Ovary (tissue), 9 donors: Measurements from ENCODE around the gene ZMIZ1. TPM values are rescaled to one million over a fixed set of nuclear protein-coding genes. Genes with fewer than 3 reads are reported as not detected.

Experiments
- DNase-seq, 5 donors: peaks; one replicate each; pipeline ENCODE4 v3.0.0-alpha.2; 2019 to 2020
- H3K27ac ChIP-seq, 2 donors: fragments of 200-600 bp; one replicate each; pipeline versions ENCODE4 v1.5.1 to v1.8.0; 2019 to 2022
- H3K27me3 ChIP-seq: fragments of 200-600 bp; one replicate; pipeline ENCODE4 v1.8.0; 2022
- H3K36me3 ChIP-seq: fragments of 200-600 bp; sonication (generic); one replicate; pipeline ENCODE4 v1.5.1; 2019
- H3K4me1 ChIP-seq: one replicate; pipeline ENCODE4 v1.8.1; 2013; ENCODE audit warnings: mild to moderate bottlenecking, moderate library complexity; ENCODE audit not compliant: insufficient read depth
- H3K4me3 ChIP-seq: fragments of 200-600 bp; sonication (generic); one replicate; pipeline ENCODE4 v1.5.1; 2017
- H3K9me3 ChIP-seq, 2 donors: fragments of 200-600 bp in 1 of 2; sonication (generic) in 1 of 2; one replicate each; pipeline versions ENCODE4 v1.5.1 to v1.8.1; 2013 to 2019; ENCODE audit warnings: mild to moderate bottlenecking in 1 of 2, moderate library complexity in 1 of 2
- EP300 ChIP-seq: sonication (generic); formaldehyde crosslinking; IDR thresholded peaks from one replicate; pipeline ENCODE4 v1.6.1; 2017; ENCODE audit warnings: antibody characterized with exemption
- POLR2A ChIP-seq: fragments of 450-650 bp; IDR thresholded peaks from one replicate; pipeline ENCODE4 v1.6.1; 2017; ENCODE audit warnings: antibody characterized with exemption, mild to moderate bottlenecking, moderate library complexity
- WGBS, 3 donors: extraction: QIAGEN DNeasy Blood & Tissue Kit in 1 of 3; methylation state at CpG; one replicate each; pipeline versions ENCODE4 v1.1.5 to v1.1.7; 2013 to 2017; 5-methylcytosine and 5-hydroxymethylcytosine counted together
- intact Hi-C, 4 donors: fragments of 100-400 bp; cut with DNase I; formaldehyde crosslinking; loops; one replicate each; pipeline versions ENCODE4 v1.11.0 to v1.15.1; 2022 to 2023
- polyA plus RNA-seq, 2 donors: library from polyadenylated mRNA; stranded (reverse); fragments of 200-250 nt in 1 of 2; fragments of 350-450 nt in 1 of 2; fragmentation: Illumina TruSeq in 1 of 2; extraction: RNeasy Lipid Tissue Mini Kit (QIAGEN cat#74804) in 1 of 2; gene quantifications; one replicate each; pipeline ENCODE4 v1.2.3, GENCODE V29; 2013 to 2014
- total RNA-seq, 7 donors: library from RNA; depleted of rRNA in 2 of 7; stranded (reverse); fragments of >200 nt in 2 of 7; fragmentation: NEBNext Ultra II Directional in 3 of 7; extraction: Animal tissue kit (Norgen Biotek cat#: 25700) in 3 of 7; gene quantifications; one replicate each; pipeline versions ENCODE4 v1.1.0 to v1.2.4, GENCODE V29; 2016 to 2023
- TF ChIP-seq, protein P1 (sequence below), 3 donors: fragments of 450-650 bp in 2 of 3; fragments of 200-600 bp in 1 of 3; IDR thresholded peaks; one replicate each; pipeline versions ENCODE4 v1.5.1 to v1.8.0; 2016 to 2022; ENCODE audit warnings: antibody characterized with exemption in 3 of 3, mild to moderate bottlenecking in 1 of 3
- donor health status: DM: no; HTN: no; CAD: no; lungs with moderate emphysema.
- donor health status: DM: no; HTN: no; CAD: no.
- donor health status: Bipolar disorder and iron deficiency.
- donor health status: DM: yes; HTN: yes; CAD: no.
- donor health status: DM: no; HTN: no; CAD: no.
- donor health status: DM: yes; HTN: yes; CAD: no.

Gene ZMIZ1
- total and polyA plus RNA-seq, 9 donors: 30.3 to 117 (median 69.1) TPM

DNA sequence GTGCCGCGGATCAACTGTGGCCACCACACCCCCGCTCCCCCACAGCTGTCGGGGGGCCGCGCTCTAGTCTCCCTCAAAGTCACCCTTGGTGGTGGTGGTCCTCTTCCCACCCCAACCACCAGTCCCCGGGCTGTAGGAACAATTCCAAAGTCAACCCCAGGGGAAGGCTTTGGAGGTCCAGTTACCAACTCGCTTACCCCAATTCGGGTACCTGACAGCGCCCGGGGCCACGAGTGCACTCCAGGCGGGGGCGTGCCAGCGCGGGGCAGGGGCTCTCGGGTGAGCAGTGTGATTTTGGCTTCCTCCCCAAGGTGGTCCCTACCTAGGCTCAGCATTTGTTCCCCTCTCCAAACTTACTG, 584 bp upstream of the ZMIZ1 start:
- no peaks in the 10 kb centered on the region for H3K9me3 ChIP-seq
- H3K4me1 ChIP-seq: peaks cover 14% of the 10 kb centered on the region
- DNase-seq: peak in 3 of 5 donors; percentile 50 to 69 (median 61)
- no peaks in the 10 kb centered on the region for H3K36me3 ChIP-seq
- H3K27ac ChIP-seq: peak overlapping the region; percentile 58 to 86
- peak overlapping the region; percentile 56 for H3K4me3 ChIP-seq
- WGBS, 3 donors: 0 to 2% (median 2%) methylated on average over 12 to 17 of the region's 17 CpGs
- intact Hi-C loops: loop anchor here (2.0 to 10.0 kb wide), 8 partner anchors 91 to 1023 kb away; no protein-coding TSS in a partner anchor
- no peaks in the 10 kb centered on the region for H3K27me3 ChIP-seq
- TF ChIP-seq POLR2A (no peak), EP300 (no peak)
- TF ChIP-seq, protein P1, sequence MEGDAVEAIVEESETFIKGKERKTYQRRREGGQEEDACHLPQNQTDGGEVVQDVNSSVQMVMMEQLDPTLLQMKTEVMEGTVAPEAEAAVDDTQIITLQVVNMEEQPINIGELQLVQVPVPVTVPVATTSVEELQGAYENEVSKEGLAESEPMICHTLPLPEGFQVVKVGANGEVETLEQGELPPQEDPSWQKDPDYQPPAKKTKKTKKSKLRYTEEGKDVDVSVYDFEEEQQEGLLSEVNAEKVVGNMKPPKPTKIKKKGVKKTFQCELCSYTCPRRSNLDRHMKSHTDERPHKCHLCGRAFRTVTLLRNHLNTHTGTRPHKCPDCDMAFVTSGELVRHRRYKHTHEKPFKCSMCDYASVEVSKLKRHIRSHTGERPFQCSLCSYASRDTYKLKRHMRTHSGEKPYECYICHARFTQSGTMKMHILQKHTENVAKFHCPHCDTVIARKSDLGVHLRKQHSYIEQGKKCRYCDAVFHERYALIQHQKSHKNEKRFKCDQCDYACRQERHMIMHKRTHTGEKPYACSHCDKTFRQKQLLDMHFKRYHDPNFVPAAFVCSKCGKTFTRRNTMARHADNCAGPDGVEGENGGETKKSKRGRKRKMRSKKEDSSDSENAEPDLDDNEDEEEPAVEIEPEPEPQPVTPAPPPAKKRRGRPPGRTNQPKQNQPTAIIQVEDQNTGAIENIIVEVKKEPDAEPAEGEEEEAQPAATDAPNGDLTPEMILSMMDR (IDR thresholded peaks at IDR 0.05): no peak

DNA sequence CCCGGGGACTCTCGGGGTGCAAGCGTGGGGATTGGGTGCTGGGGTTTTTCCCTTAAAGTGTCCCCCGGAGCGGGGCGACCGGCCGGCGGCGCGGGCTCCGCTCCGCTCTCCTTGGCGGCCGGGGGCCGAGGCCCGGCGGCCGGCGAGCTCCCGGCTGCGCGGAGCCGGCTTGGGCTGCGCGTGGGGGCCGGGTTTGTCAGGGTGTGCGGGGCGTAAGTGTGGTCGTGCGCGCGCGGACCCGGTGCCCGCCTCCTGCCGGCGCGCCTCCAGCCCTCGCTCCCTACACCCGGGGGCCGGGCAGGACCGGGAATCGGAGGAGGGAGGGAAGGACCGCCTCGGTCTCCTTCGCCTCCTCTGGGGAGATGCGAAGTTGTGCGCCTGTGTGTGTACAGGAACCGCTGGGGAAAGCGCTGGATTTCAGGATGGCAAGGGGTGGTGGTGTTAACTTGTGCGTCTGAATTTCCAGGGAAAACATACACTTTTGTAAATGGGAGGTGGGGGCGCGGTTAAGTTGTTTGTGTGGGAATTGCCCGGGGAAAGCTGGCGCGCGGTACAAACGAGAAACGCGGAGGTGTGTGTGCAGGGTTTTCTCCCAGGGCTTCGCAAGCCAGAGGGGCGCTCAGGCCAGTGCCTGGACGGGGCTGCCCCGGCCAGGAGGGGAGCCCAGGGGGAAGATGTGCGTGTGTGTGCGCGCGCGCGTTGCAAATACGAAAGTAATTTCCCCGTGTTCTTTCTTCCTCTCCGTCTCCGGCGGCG, 737 bp downstream of the ZMIZ1 start:
- Histone ChIP-seq H3K36me3 (no peaks in the 10 kb centered on the region), H3K27me3 (no peaks in the 10 kb centered on the region), H3K4me3 (peak overlapping the region; percentile 56), H3K9me3 (no peaks in the 10 kb centered on the region), H3K27ac (peak overlapping the region; percentile 86 to 89), H3K4me1 (peaks cover 25% of the 10 kb centered on the region)
- peak in 4 of 5 donors; percentile 58 to 77 (median 63) for DNase-seq
- no peak for TF ChIP-seq POLR2A
- TF ChIP-seq, protein P1 (IDR thresholded peaks at IDR 0.05): peak in 1 of 3 donors; percentile 9
- intact Hi-C loops: loop anchor here (2.0 to 10.0 kb wide), 10 partner anchors 78 to 1025 kb away; no protein-coding TSS in a partner anchor
- WGBS, 3 donors: 0% methylated on average over 49 to 77 of the region's 77 CpGs

DNA sequence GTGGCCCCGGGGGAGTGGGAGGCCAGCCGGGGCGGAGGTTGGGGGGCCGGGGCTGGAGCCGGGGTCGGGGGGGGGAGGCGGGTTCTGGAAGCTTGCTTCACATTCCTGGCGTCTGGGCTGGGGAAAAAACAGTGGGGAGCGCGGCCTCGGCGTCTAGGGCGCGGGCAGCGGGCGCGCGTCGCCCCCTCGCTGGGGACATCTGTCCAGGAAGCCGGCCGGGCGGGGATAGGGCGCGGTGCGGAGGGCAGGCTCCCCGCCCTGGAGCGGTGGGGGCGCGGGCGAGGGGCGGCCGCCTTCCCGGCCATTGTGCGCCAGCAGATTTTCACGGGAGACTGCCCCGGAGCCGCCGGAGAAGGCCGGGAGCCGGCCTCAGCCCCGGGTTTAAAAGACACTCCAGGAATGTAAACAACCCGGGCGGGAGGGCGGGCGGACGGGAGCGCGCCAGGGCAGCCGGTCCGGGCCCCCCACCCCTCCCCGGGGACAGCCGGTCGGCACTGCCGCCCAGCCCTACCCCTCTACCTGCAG, 1.4 kb downstream of the ZMIZ1 start:
- no peaks in the 10 kb centered on the region for H3K27me3 ChIP-seq
- peak overlapping the region; percentile 56 for H3K4me3 ChIP-seq
- TF ChIP-seq POLR2A: no peak
- TF ChIP-seq EP300: no peak
- TF ChIP-seq, protein P1 (IDR thresholded peaks at IDR 0.05): no peak
- DNase-seq: peak; percentile 69 to 81 (median 71)
- intact Hi-C loops: loop anchor here in 3 of 4 donors (2.0 to 5.0 kb wide), 2 partner anchors 77 to 113 kb away; no protein-coding TSS in a partner anchor
- no peaks in the 10 kb centered on the region for H3K36me3 ChIP-seq
- 0 to 1% (median 1%) methylated on average over 12 to 55 of the region's 55 CpGs for WGBS, 3 donors
- H3K27ac ChIP-seq: peak overlapping the region; percentile 86 to 89
- H3K4me1 ChIP-seq: peaks cover 28% of the 10 kb centered on the region
- H3K9me3 ChIP-seq: no peaks in the 10 kb centered on the region

DNA sequence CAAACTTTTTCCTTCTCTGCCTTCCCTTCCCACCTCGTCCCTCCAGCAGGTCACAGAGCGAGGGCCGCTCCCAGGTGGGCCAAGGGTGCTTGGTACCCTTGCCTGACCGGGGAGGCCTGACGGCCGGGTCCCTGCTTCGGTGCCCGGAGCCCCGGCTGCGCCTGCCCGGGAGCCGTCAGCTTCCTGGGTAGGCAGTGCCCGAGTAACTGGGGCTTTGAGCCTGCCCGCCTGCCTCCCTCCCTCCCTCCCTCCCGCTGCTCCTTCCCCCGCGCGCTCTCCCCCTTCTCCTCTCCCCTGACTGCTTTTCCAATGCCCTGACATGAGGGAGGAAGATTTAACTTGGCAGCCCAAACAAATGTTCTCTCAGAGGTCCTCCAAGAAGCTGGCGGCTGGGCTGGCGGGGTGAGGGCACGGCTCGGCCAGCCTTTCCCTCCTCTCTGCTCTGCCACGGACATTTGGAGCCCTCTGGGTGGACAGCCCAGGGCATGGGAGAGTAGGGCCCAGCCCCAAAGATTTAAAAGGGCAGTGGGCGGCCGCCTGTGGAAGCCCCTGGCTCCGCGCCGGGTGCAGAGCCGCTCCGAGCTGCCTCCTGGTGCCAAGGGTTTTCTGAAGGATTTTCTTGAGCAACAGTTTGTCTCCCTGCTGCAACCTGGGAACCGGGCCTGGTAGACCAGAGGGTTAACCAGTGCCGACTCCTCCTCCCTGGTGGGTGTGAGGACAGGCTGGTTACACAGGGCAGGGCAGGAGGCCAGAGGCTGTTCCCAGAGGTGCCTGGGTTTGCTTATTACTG, 2.0 kb downstream of the ZMIZ1 start:
- 0 to 1% (median 0%) methylated on average over 26 to 32 of the region's 32 CpGs for WGBS, 3 donors
- Histone ChIP-seq H3K9me3 (no peaks in the 10 kb centered on the region), H3K27ac (peak overlapping the region; percentile 86 to 89), H3K27me3 (no peaks in the 10 kb centered on the region), H3K36me3 (no peaks in the 10 kb centered on the region), H3K4me1 (peaks cover 32% of the 10 kb centered on the region), H3K4me3 (peak overlapping the region; percentile 56)
- TF ChIP-seq POLR2A (peak; percentile 27), EP300 (no peak)
- TF ChIP-seq, protein P1 (IDR thresholded peaks at IDR 0.05): no peak
- peak; percentile 80 to 89 (median 83) for DNase-seq
- intact Hi-C loops: loop anchor here in 3 of 4 donors (2.0 to 5.0 kb wide), 2 partner anchors 76 to 112 kb away; no protein-coding TSS in a partner anchor
